Measurements from ENCODE around the gene MRPL33. TPM values are rescaled to one million over a fixed set of nuclear protein-coding genes. Genes with fewer than 3 reads are reported as not detected.
"Not testable (repeated sequence)": the region's sequence is repeated elsewhere in the genome, so short reads cannot be mapped to it uniquely, and the experiment has no call there.

MRPL33 gene
- total and polyA plus RNA-seq, 4 donors: 59.9 to 174 (median 123) TPM

DNA sequence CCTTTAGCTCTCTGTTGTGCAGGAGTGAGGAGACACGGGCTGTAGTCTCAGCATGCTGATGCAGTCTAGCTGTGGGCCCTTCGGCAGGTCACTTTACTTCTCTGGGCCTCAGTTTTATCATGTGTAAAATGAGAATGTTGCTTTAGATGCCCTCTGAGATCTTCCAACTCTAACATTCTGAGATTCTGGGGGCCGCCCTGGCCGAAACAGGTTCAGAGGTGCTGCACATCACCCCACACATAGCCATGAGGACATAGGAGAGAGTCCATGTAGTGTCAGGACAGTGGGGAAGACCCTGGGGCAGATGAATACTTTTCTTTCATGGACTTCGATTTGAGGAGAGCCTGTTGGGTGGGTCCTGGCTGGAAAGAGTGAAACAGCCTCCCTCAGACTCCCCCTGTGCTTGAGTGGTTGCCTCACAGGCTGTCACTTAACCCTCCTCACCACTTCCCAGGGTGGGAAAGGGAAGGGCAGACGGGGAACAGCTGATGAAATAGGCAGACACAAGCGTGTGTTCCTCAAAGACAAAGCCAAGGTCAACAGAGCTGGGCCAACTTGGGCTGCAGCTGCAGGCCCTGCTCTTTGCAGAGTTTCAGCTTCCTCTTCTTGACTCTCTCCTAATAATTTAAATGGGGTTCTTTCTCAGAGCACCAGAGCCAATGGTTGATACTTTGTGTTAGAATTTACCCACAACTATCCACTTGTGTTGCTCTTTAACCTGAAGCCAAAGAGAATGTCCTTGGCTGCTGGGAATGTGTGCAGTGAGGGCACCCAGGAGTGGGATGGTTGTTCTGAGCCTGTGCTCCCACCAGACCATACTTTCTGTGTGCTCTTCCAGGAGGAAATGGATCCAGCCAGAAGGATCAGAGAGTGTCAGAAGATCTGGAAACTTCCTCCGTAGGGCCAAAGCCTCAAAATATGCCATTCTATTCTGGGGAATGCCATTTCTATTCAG, 14.7 kb upstream of the MRPL33 start:
- Histone ChIP-seq H3K36me3 (ENCODE audit: control insufficient read depth in 4 of 4, insufficient read depth in 4 of 4, low read length in 4 of 4) (no peaks in the 10 kb centered on the region), H3K4me3 (no peak overlapping the region), H3K4me1 (ENCODE audit: control insufficient read depth in 5 of 5, insufficient read depth in 5 of 5, low read length in 5 of 5) (peaks cover 0 to 3% (median 0%) of the 10 kb centered on the region in 5 donors), H3K9me3 (ENCODE audit: control insufficient read depth in 4 of 4, insufficient read depth in 3 of 4, low read length in 3 of 4) (no peaks in the 10 kb centered on the region), H3K27ac (ENCODE audit: low read depth in 1 of 2, low read length in 1 of 2) (no peak overlapping the region), H3K9ac (ENCODE audit: insufficient read depth in 1 of 2, low read length in 2 of 2) (no peak overlapping the region), H3K27me3 (ENCODE audit: control insufficient read depth in 3 of 3, insufficient read depth in 3 of 3, low read length in 2 of 3) (no peaks in the 10 kb centered on the region)
- no peak for ATAC-seq (ENCODE audit: insufficient read depth, low FRiP score)
- peak in 1 of 3 donors; percentile 11 for DNase-seq
- TF ChIP-seq, protein P1, sequence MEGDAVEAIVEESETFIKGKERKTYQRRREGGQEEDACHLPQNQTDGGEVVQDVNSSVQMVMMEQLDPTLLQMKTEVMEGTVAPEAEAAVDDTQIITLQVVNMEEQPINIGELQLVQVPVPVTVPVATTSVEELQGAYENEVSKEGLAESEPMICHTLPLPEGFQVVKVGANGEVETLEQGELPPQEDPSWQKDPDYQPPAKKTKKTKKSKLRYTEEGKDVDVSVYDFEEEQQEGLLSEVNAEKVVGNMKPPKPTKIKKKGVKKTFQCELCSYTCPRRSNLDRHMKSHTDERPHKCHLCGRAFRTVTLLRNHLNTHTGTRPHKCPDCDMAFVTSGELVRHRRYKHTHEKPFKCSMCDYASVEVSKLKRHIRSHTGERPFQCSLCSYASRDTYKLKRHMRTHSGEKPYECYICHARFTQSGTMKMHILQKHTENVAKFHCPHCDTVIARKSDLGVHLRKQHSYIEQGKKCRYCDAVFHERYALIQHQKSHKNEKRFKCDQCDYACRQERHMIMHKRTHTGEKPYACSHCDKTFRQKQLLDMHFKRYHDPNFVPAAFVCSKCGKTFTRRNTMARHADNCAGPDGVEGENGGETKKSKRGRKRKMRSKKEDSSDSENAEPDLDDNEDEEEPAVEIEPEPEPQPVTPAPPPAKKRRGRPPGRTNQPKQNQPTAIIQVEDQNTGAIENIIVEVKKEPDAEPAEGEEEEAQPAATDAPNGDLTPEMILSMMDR (IDR thresholded peaks at IDR 0.05; ENCODE audit: control extremely low read depth, extremely low read depth): no peak
- 62 to 77% methylated on average over 8 of the region's 8 CpGs for WGBS, 2 donors

GRCh38 chr2:27762951-27763906, 8.3 kb upstream of the MRPL33 start:
- Histone ChIP-seq H3K36me3 (ENCODE audit: control insufficient read depth in 4 of 4, insufficient read depth in 4 of 4, low read length in 4 of 4) (no peaks in the 10 kb centered on the region), H3K27me3 (ENCODE audit: control insufficient read depth in 3 of 3, insufficient read depth in 3 of 3, low read length in 2 of 3) (no peaks in the 10 kb centered on the region), H3K9ac (ENCODE audit: insufficient read depth in 1 of 2, low read length in 2 of 2) (no peak overlapping the region), H3K4me1 (ENCODE audit: control insufficient read depth in 5 of 5, insufficient read depth in 5 of 5, low read length in 5 of 5) (peaks cover 0 to 5% (median 3%) of the 10 kb centered on the region in 5 donors), H3K27ac (ENCODE audit: low read depth in 1 of 2, low read length in 1 of 2) (no peak overlapping the region), H3K9me3 (ENCODE audit: control insufficient read depth in 4 of 4, insufficient read depth in 3 of 4, low read length in 3 of 4) (no peaks in the 10 kb centered on the region), H3K4me3 (no peak overlapping the region)
- WGBS, 2 donors: 91 to 93% methylated on average over 3 of the region's 3 CpGs
- TF ChIP-seq, protein P1 (IDR thresholded peaks at IDR 0.05; ENCODE audit: control extremely low read depth, extremely low read depth): no peak
- no peak for ATAC-seq (ENCODE audit: insufficient read depth, low FRiP score)
- no peak for DNase-seq

GRCh38 chr2:27763907-27764267, 7.6 kb upstream of the MRPL33 start:
- Histone ChIP-seq H3K4me3 (no peak overlapping the region), H3K9ac (ENCODE audit: insufficient read depth in 1 of 2, low read length in 2 of 2) (no peak overlapping the region), H3K36me3 (ENCODE audit: control insufficient read depth in 4 of 4, insufficient read depth in 4 of 4, low read length in 4 of 4) (no peaks in the 10 kb centered on the region), H3K9me3 (ENCODE audit: control insufficient read depth in 4 of 4, insufficient read depth in 3 of 4, low read length in 3 of 4) (no peaks in the 10 kb centered on the region), H3K27ac (ENCODE audit: low read depth in 1 of 2, low read length in 1 of 2) (no peak overlapping the region), H3K27me3 (ENCODE audit: control insufficient read depth in 3 of 3, insufficient read depth in 3 of 3, low read length in 2 of 3) (no peaks in the 10 kb centered on the region), H3K4me1 (ENCODE audit: control insufficient read depth in 5 of 5, insufficient read depth in 5 of 5, low read length in 5 of 5) (peaks cover 0 to 5% (median 3%) of the 10 kb centered on the region in 5 donors)
- TF ChIP-seq, protein P1 (IDR thresholded peaks at IDR 0.05; ENCODE audit: control extremely low read depth, extremely low read depth): no peak
- DNase-seq (no peak), ATAC-seq (ENCODE audit: insufficient read depth, low FRiP score) (no peak)
- WGBS, 2 donors: 93 to 98% methylated on average over 7 of the region's 7 CpGs

DNA sequence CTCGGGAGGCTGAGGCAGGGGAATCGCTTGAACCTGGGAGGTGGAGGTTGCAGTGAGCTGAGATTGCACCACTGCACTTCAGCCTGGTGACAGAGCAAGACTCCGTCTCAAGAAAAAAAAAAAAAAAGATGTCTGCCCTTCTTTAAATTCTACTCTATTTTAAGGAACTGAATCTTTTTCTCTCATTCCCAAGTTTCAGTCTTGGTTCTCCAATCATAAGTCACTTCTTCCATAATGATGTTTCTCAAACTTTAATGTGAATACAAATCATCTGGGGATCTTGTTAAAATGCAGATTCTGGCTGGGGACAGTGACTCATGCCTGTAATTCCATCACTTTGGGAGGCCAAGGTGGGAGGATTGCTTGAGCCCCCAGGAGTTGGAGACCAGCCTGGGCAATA, 7.0 kb upstream of the MRPL33 start:
- H3K4me3 ChIP-seq; H3K27me3 ChIP-seq (ENCODE audit: control insufficient read depth in 3 of 3, insufficient read depth in 3 of 3, low read length in 2 of 3); H3K4me1 ChIP-seq (ENCODE audit: control insufficient read depth in 5 of 5, insufficient read depth in 5 of 5, low read length in 5 of 5); DNase-seq; H3K9ac ChIP-seq (ENCODE audit: insufficient read depth in 1 of 2, low read length in 2 of 2); H3K27ac ChIP-seq (ENCODE audit: low read depth in 1 of 2, low read length in 1 of 2); ATAC-seq (ENCODE audit: insufficient read depth, low FRiP score); H3K9me3 ChIP-seq (ENCODE audit: control insufficient read depth in 4 of 4, insufficient read depth in 3 of 4, low read length in 3 of 4); H3K36me3 ChIP-seq (ENCODE audit: control insufficient read depth in 4 of 4, insufficient read depth in 4 of 4, low read length in 4 of 4): not testable (repeated sequence)
- 55 to 70% methylated on average over 3 of the region's 3 CpGs for WGBS, 2 donors
